ENCODE results near the gene MCTP1.

DNA sequence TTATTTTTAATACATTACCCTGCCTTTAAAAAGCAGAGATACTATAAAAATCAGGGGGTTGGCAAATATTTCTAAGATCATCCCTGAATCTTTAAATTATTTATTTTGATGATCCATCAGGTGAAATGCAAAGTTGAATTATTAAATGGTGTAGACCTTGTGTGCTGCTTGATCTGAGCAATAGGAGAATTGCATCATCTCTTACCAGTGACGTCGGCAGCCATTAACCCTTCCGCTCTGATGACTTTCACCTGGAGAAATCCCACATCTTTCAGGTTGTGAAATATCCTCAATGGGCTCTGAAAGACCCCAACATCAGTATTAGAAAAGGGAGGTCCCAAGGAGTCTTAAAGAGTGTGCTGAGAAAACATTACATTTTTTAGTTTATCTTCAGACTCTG is 396.2 kb downstream of the MCTP1 start:
- TF ChIP-seq EZH2 (IDR thresholded peaks at IDR 0.05; ENCODE audit: insufficient read depth, poor library complexity, severe bottlenecking): no peak
- TF ChIP-seq EZH2phosphoT487 (IDR thresholded peaks at IDR 0.05; ENCODE audit: insufficient read depth, low read depth): no peak

All from GM23248 (cell line).